HG03095 (cell line): ENCODE data around the gene FAM151A.

Experiments
- ATAC-seq: cut with Tn5 transposase; IDR thresholded peaks from one replicate; pipeline ENCODE4 v1.9.1; 2021; ENCODE audit warnings: moderate library complexity; ENCODE audit not compliant: unreplicated experiment

FAM151A gene

GRCh38 chr1:54581621-54582035 lies 41.7 kb downstream of the FAM151A start:
- no peak for ATAC-seq

- no peak for ATAC-seq
Observed at GRCh38 chr1:54580856-54581550, 42.3 kb downstream of the FAM151A start.

- ATAC-seq = no peak
Observed at GRCh38 chr1:54579337-54579781, 44.0 kb downstream of the FAM151A start.

- no peak for ATAC-seq
Observed at GRCh38 chr1:54577612-54578011, 45.7 kb downstream of the FAM151A start.

- ATAC-seq = no peak
Observed at GRCh38 chr1:54575605-54576290, 47.6 kb downstream of the FAM151A start.

GRCh38 chr1:54575161-54575560 lies 48.2 kb downstream of the FAM151A start:
- ATAC-seq = no peak

GRCh38 chr1:54574158-54574778 lies 49.1 kb downstream of the FAM151A start:
- ATAC-seq = no peak

- ATAC-seq = no peak
Observed at GRCh38 chr1:54572542-54572850, 50.8 kb downstream of the FAM151A start.

- ATAC-seq = no peak
Observed at GRCh38 chr1:54571803-54572541, 51.4 kb downstream of the FAM151A start.

- no peak for ATAC-seq
Observed at GRCh38 chr1:54571326-54571725, 52.0 kb downstream of the FAM151A start.

GRCh38 chr1:54570161-54570560 lies 53.2 kb downstream of the FAM151A start:
- ATAC-seq = no peak

GRCh38 chr1:54569339-54569738 lies 54.0 kb downstream of the FAM151A start:
- ATAC-seq = no peak

- ATAC-seq = no peak
Observed at GRCh38 chr1:54567961-54568360, 55.4 kb downstream of the FAM151A start.

GRCh38 chr1:54566438-54567141 lies 56.7 kb downstream of the FAM151A start:
- ATAC-seq = no peak

GRCh38 chr1:54565113-54565501 lies 58.2 kb downstream of the FAM151A start:
- no peak for ATAC-seq

- no peak for ATAC-seq
Observed at GRCh38 chr1:54564312-54565112, 58.8 kb downstream of the FAM151A start.

- no peak for ATAC-seq
Observed at GRCh38 chr1:54559771-54560231, 63.5 kb downstream of the FAM151A start.
